Activated gamma-delta T cell treated with anti-CD3 and anti-CD28 coated beads, Interleukin-2, amount 50 U/mL, for 16 hours (primary cell): ENCODE data around the gene ZNF561.

Source experiments
- DNase-seq: peaks from one replicate; pipeline ENCODE4 v3.0.0-alpha.2; 2020; ENCODE audit warnings: low read depth

ZNF561 gene

DNA sequence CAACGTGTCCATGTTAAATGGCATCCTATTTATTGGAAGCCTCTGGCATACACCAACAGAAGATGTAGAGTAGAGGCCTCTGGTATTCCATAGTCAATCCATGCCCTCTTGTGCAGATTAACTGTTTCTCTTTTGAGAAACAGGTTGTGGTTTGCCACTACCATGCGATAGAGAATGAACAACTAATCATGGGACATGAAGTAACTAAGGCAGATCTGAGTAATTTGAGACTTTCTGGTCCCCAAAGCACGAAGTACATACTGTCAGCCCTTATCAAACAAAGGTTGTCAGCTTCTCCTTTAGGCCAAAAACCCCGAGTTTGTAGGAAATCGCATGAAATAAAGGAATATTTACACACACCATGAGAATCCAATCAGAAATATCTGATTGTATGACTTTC, 40.3 kb downstream of the ZNF561 start:
- no peak for DNase-seq

DNA sequence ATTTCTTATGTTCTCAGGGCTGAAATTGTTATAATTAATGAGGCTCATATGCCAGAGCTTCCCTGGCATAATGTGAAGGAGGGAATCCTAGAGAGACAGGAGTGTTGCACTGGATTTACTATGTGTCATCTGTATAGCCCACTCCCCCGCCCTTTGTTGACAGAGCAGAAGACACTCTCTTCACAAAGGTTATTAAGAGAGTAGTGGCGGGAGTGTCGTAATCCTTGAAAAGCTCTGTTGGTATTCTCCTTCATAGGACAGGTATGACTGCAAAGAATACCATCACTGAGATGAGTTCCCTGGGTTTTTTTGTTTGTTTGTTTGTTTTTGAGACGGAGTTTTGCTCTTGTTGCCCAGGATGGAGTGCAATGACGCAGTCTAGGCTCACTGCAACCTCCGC, 50.8 kb downstream of the ZNF561 start:
- DNase-seq, result no peak

DNA sequence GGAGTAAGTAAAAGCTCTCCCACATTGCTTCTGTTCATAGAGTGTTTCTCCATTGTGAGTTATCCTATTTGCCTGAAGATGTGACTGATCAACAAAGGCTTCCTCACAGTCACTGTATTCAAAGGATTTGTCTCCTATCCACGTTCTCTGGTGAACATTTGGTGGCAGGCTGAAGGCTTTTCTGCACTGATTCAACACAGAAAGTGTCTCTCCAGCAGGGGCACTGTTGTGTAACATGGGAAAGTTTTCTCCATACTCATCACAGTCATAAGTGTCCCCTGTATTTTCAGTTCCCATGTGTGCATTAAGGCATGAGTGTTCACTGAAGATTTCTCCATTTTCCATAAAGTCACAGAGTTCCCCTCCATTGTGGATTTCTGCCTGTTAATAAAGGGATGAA, 54.3 kb downstream of the ZNF561 start:
- no peak for DNase-seq

DNA sequence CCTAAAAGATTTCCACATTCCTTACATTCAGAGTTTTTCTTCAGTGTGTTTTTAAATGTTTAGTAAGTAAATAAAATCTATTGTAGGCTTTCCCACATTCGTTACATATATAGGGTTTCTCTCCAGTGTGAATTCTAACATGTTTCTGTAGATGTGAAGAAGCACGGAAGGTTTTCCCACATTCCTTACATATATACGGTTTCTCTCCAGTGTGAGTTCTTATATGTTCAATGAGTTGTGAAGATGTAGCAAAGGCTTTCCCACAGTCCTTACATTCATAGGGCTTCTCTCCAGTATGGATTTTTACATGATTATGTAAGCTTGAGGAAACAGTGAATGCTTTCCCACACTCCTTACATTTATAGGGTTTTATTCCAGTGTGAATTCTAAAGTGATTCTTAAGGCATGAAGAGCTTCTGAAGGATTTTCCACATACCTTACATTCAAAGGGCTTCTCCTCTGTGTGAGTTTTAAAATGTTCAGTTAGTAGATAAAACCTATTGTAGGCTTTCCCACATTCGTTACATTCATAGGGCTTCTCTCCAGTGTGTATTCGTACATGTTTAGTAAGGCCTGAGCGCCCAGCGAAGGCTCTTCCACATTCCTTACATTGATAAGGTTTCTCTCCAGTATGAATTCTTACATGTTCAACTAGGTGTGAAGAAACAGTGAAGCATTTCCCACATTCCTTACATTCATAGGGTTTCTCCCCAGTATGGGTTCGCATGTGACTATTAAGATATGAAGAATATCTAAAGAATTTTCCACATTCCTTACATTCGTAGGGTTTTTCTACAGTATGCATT, 54.9 kb downstream of the ZNF561 start:
- no peak for DNase-seq
